ENCODE results near the gene DOK5. TPM values are rescaled to one million over a fixed set of nuclear protein-coding genes. Genes with fewer than 3 reads are reported as not detected.

DOK5 gene
- total RNA-seq, 1 donor from 2014 or later: 38.4 TPM

- peak; percentile 88 for DNase-seq
- intact Hi-C loops (cut with micrococcal nuclease): loop anchor here (1.0 to 5.0 kb wide), 3 partner anchors 429 to 553 kb away; partner anchors contain the start of gene PFDN4
- H3K4me3 Mint-ChIP-seq: no peak overlapping the region
- H3K9me3 Mint-ChIP-seq: no peaks in the 10 kb centered on the region
- H3K27me3 Mint-ChIP-seq: no peaks in the 10 kb centered on the region
- peaks cover 2% of the 10 kb centered on the region for H3K4me1 Mint-ChIP-seq
- no peak overlapping the region for H3K27ac Mint-ChIP-seq
- no peaks in the 10 kb centered on the region for H3K36me3 Mint-ChIP-seq (ENCODE audit: low read depth)
These were observed 174.1 kb downstream of the DOK5 start for GRCh38 chr20:54649511-54649962.

GRCh38 chr20:54650052-54650719 is 174.8 kb downstream of the DOK5 start:
- intact Hi-C loops (cut with micrococcal nuclease): no loop called here
- Mint-ChIP-seq H3K4me1 (peaks cover 2% of the 10 kb centered on the region), H3K4me3 (no peak overlapping the region), H3K27me3 (no peaks in the 10 kb centered on the region), H3K9me3 (no peaks in the 10 kb centered on the region), H3K27ac (no peak overlapping the region), H3K36me3 (ENCODE audit: low read depth) (no peaks in the 10 kb centered on the region)
- DNase-seq: no peak

GRCh38 chr20:54651252-54651651 is 175.9 kb downstream of the DOK5 start:
- intact Hi-C loops (cut with micrococcal nuclease): no loop called here
- no peaks in the 10 kb centered on the region for H3K36me3 Mint-ChIP-seq (ENCODE audit: low read depth)
- H3K4me3 Mint-ChIP-seq: no peak overlapping the region
- H3K4me1 Mint-ChIP-seq: peaks cover 2% of the 10 kb centered on the region
- no peak for DNase-seq
- H3K9me3 Mint-ChIP-seq: no peaks in the 10 kb centered on the region
- no peak overlapping the region for H3K27ac Mint-ChIP-seq
- H3K27me3 Mint-ChIP-seq: no peaks in the 10 kb centered on the region

GRCh38 chr20:54654450-54654849 is 179.1 kb downstream of the DOK5 start:
- intact Hi-C loops (cut with micrococcal nuclease): no loop called here
- H3K27me3 Mint-ChIP-seq: no peaks in the 10 kb centered on the region
- H3K4me3 Mint-ChIP-seq: no peak overlapping the region
- no peaks in the 10 kb centered on the region for H3K36me3 Mint-ChIP-seq (ENCODE audit: low read depth)
- no peaks in the 10 kb centered on the region for H3K9me3 Mint-ChIP-seq
- DNase-seq: no peak
- H3K4me1 Mint-ChIP-seq: no peaks in the 10 kb centered on the region
- H3K27ac Mint-ChIP-seq: no peak overlapping the region

GRCh38 chr20:54657268-54657826 is 182.0 kb downstream of the DOK5 start:
- H3K9me3 Mint-ChIP-seq: no peaks in the 10 kb centered on the region

GRCh38 chr20:54658525-54658924 is 183.1 kb downstream of the DOK5 start:
- H3K36me3 Mint-ChIP-seq (ENCODE audit: low read depth): no peaks in the 10 kb centered on the region
- no peak for DNase-seq
- peaks cover 2% of the 10 kb centered on the region for H3K27me3 Mint-ChIP-seq
- H3K4me1 Mint-ChIP-seq: no peaks in the 10 kb centered on the region
- H3K27ac Mint-ChIP-seq: no peak overlapping the region
- intact Hi-C loops (cut with micrococcal nuclease): no loop called here
- no peak overlapping the region for H3K4me3 Mint-ChIP-seq
- H3K9me3 Mint-ChIP-seq: no peaks in the 10 kb centered on the region

More at GRCh38 chr20:54657268-54657826, 182.0 kb downstream of the DOK5 start:
- intact Hi-C loops (cut with micrococcal nuclease): no loop called here
- Mint-ChIP-seq H3K27ac (no peak overlapping the region), H3K4me1 (no peaks in the 10 kb centered on the region), H3K36me3 (ENCODE audit: low read depth) (no peaks in the 10 kb centered on the region), H3K27me3 (peaks cover 2% of the 10 kb centered on the region), H3K4me3 (no peak overlapping the region)
- no peak for DNase-seq

- no peak for DNase-seq
- Mint-ChIP-seq H3K9me3 (no peaks in the 10 kb centered on the region), H3K4me1 (no peaks in the 10 kb centered on the region), H3K27me3 (peaks cover 5% of the 10 kb centered on the region), H3K27ac (no peak overlapping the region), H3K4me3 (no peak overlapping the region), H3K36me3 (ENCODE audit: low read depth) (no peaks in the 10 kb centered on the region)
- intact Hi-C loops (cut with micrococcal nuclease): no loop called here
These were observed 185.9 kb downstream of the DOK5 start for GRCh38 chr20:54661265-54661664.

- intact Hi-C loops (cut with micrococcal nuclease): no loop called here
These were observed 186.6 kb downstream of the DOK5 start for GRCh38 chr20:54661880-54662465.

GRCh38 chr20:54665812-54666211 is 190.4 kb downstream of the DOK5 start:
- peaks cover 5% of the 10 kb centered on the region for H3K4me1 Mint-ChIP-seq
- no peaks in the 10 kb centered on the region for H3K9me3 Mint-ChIP-seq
- no peak overlapping the region for H3K27ac Mint-ChIP-seq
- H3K4me3 Mint-ChIP-seq: no peak overlapping the region
- H3K27me3 Mint-ChIP-seq: peaks cover 14% of the 10 kb centered on the region
- no peak for DNase-seq
- no peaks in the 10 kb centered on the region for H3K36me3 Mint-ChIP-seq (ENCODE audit: low read depth)
- intact Hi-C loops (cut with micrococcal nuclease): no loop called here

More at GRCh38 chr20:54661880-54662465, 186.6 kb downstream of the DOK5 start:
- DNase-seq: no peak
- Mint-ChIP-seq H3K36me3 (ENCODE audit: low read depth) (no peaks in the 10 kb centered on the region), H3K4me3 (no peak overlapping the region), H3K27ac (no peak overlapping the region), H3K4me1 (no peaks in the 10 kb centered on the region), H3K9me3 (no peaks in the 10 kb centered on the region), H3K27me3 (peaks cover 9% of the 10 kb centered on the region)

- Mint-ChIP-seq H3K36me3 (ENCODE audit: low read depth) (no peaks in the 10 kb centered on the region), H3K4me1 (peaks cover 5% of the 10 kb centered on the region), H3K27me3 (peaks cover 12% of the 10 kb centered on the region), H3K4me3 (peak overlapping the region; percentile 42), H3K27ac (no peak overlapping the region), H3K9me3 (no peaks in the 10 kb centered on the region)
- DNase-seq: peak; percentile 76
- intact Hi-C loops (cut with micrococcal nuclease): no loop called here
These were observed 193.1 kb downstream of the DOK5 start for GRCh38 chr20:54668271-54669039.

- H3K9me3 Mint-ChIP-seq: no peaks in the 10 kb centered on the region
- DNase-seq: no peak
- intact Hi-C loops (cut with micrococcal nuclease): no loop called here
- peaks cover 5% of the 10 kb centered on the region for H3K4me1 Mint-ChIP-seq
- H3K27me3 Mint-ChIP-seq: peaks cover 12% of the 10 kb centered on the region
- no peak overlapping the region for H3K27ac Mint-ChIP-seq
- no peak overlapping the region for H3K4me3 Mint-ChIP-seq
- H3K36me3 Mint-ChIP-seq (ENCODE audit: low read depth): no peaks in the 10 kb centered on the region
These were observed 193.6 kb downstream of the DOK5 start for GRCh38 chr20:54669040-54669363.

- no peaks in the 10 kb centered on the region for H3K4me1 Mint-ChIP-seq
- DNase-seq: no peak
- no peaks in the 10 kb centered on the region for H3K9me3 Mint-ChIP-seq
- peaks cover 4% of the 10 kb centered on the region for H3K27me3 Mint-ChIP-seq
- no peak overlapping the region for H3K27ac Mint-ChIP-seq
- H3K36me3 Mint-ChIP-seq (ENCODE audit: low read depth): no peaks in the 10 kb centered on the region
- H3K4me3 Mint-ChIP-seq: no peak overlapping the region
- intact Hi-C loops (cut with micrococcal nuclease): no loop called here
These were observed 202.9 kb downstream of the DOK5 start for GRCh38 chr20:54678253-54678652.

GRCh38 chr20:54680439-54680838 is 205.0 kb downstream of the DOK5 start:
- Mint-ChIP-seq H3K36me3 (ENCODE audit: low read depth) (no peaks in the 10 kb centered on the region), H3K9me3 (no peaks in the 10 kb centered on the region), H3K27ac (no peak overlapping the region), H3K4me3 (no peak overlapping the region), H3K4me1 (no peaks in the 10 kb centered on the region), H3K27me3 (peaks cover 4% of the 10 kb centered on the region)
- DNase-seq: no peak
- intact Hi-C loops (cut with micrococcal nuclease): no loop called here
